Measurements from ENCODE around the gene MAGEB3.

Gene MAGEB3

DNA sequence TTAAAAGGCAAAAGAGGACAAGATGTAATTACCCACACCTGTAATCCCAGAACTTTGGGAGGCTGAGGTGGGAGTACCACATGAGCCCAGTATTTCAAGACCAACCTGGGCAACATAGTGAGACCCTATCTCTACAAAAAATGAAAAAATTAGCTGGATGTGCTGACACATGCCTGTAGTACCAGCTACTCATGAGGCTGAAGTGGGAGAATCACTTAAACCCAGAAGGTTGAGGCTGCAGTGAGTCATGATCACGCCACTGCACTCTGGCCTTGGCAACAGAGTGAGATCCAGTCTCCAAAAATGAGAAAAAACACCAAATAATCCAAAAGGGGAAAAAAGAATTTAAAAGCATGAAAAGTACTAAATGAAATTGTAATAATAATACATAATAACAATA is 47.9 kb downstream of the MAGEB3 start:
- TF ChIP-seq, protein P1, sequence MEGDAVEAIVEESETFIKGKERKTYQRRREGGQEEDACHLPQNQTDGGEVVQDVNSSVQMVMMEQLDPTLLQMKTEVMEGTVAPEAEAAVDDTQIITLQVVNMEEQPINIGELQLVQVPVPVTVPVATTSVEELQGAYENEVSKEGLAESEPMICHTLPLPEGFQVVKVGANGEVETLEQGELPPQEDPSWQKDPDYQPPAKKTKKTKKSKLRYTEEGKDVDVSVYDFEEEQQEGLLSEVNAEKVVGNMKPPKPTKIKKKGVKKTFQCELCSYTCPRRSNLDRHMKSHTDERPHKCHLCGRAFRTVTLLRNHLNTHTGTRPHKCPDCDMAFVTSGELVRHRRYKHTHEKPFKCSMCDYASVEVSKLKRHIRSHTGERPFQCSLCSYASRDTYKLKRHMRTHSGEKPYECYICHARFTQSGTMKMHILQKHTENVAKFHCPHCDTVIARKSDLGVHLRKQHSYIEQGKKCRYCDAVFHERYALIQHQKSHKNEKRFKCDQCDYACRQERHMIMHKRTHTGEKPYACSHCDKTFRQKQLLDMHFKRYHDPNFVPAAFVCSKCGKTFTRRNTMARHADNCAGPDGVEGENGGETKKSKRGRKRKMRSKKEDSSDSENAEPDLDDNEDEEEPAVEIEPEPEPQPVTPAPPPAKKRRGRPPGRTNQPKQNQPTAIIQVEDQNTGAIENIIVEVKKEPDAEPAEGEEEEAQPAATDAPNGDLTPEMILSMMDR (IDR thresholded peaks at IDR 0.05; ENCODE audit: low read depth, low read length): no peak
- no peak overlapping the region for H3K4me3 ChIP-seq (ENCODE audit: low read depth, low read length)

GRCh38 chrX:30280428-30280827 is 50.0 kb downstream of the MAGEB3 start:
- no peak overlapping the region for H3K4me3 ChIP-seq (ENCODE audit: low read depth, low read length)

DNA sequence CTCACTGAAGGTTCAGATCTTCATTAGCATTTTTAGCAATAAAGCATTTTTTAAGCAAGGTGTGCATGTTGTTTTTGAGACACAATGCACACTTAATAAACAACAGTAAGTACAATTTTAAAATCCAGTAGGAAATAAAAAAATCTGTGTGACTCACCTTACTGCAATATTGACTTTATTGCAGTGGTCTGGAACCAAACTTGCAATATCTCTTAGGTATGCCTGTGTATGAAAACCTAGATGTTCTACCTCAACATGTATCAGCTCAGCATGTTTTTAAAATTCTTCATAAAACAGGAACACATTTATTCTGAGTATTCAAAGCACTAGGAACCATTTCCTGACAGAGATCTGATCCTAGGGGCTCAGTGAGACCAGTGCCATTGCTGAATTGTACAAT is 52.1 kb downstream of the MAGEB3 start:
- TF ChIP-seq, protein P1 (IDR thresholded peaks at IDR 0.05; ENCODE audit: low read depth, low read length): no peak

More at GRCh38 chrX:30280428-30280827, 50.0 kb downstream of the MAGEB3 start:
- TF ChIP-seq, protein P1 (IDR thresholded peaks at IDR 0.05; ENCODE audit: low read depth, low read length): no peak

DNA sequence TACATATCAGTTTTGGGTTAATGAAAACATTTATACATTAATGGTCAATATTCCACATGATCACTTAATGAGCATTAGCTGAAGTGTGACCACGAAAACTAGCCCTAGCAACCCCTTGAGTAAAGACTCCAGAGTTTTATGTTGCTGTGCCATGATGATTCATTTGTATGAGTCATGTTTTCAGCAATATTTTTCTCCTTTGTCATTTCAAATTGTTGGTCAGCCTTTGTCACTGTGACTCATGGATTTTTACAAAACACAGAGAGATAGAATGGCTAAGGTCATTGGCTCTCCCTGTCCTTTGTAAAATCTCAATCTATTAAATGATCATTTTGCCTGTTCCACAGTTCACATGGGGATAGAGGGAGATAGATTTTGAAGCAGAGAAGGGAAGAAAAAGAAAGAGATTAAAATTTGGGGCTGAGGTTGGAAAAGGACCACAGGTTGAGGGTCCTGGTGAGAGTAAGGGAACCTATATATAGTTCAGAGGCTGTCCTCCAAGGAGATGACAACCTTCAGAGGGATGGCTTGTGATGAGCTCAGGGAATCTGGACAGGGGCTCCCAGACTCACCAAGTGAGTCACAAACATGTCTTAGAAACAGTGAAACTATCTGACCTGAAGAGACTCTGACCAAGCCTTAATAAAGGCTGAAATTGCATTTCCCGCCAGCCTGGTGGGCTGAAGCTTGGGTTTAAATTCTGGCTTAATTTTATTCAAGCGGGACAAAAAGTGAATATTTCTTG is 53.2 kb downstream of the MAGEB3 start:
- TF ChIP-seq, protein P1 (IDR thresholded peaks at IDR 0.05; ENCODE audit: low read depth, low read length): no peak
- no peak overlapping the region for H3K4me3 ChIP-seq (ENCODE audit: low read depth, low read length)

More for the DNA sequence above, 52.1 kb downstream of the MAGEB3 start:
- H3K4me3 ChIP-seq (ENCODE audit: low read depth, low read length): no peak overlapping the region

All from WI38 (cell line).